Raji (cell line): Measurements from ENCODE around the gene SLC7A4.

Experiments
- POLR2A ChIP-seq: IDR thresholded peaks from 2 replicates; pipeline ENCODE4 v1.6.1; 2011; ENCODE audit warnings: low read depth, low read length, control low read depth; ENCODE audit not compliant: insufficient read depth

Gene SLC7A4

DNA sequence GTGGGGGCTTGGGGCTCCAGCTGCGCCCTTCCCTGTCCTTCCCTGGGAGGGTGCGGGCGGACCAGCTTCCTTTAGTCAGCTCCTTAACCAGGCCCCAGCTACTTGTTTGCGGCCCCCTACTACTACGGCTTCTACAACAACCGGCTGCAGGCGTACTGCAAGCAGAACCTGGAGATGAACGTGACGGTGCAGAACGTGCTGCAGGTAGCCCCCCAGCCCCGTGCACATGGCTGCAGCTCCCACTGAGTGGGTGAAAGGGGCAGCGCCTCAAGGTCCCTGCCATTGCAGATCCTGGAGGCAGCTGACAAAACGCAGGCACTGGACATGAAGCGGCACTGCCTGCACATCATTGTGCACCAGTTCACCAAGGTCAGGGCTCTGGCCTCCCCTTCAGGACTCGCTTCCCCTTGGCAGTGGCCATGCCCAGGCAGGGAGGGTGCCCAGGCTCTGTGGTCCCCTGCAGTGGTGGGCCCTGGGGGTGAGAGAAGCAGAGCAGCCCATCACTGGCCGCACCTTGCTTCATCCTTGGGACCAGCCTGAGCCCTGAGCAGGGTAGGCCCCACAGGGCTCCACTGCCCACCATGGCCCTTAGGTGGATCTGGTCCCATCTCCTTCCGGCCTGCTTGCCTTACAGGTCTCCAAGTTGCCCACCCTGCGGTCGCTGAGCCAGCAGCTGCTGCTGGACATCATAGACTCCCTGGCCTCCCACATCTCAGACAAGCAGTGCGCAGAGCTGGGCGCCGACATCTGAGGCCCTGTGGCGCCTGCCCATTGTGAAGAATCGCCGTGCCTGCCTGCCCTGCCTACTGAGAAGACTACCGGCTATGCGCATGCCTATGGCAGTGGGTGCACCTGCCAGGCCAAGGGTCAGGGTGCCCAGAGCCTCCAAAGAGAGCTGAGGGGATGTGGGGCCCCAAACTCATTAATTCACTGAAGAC lies 35.5 kb downstream of the SLC7A4 start:
- TF ChIP-seq POLR2A, result no peak; the same call in 1 of the 2 replicates

DNA sequence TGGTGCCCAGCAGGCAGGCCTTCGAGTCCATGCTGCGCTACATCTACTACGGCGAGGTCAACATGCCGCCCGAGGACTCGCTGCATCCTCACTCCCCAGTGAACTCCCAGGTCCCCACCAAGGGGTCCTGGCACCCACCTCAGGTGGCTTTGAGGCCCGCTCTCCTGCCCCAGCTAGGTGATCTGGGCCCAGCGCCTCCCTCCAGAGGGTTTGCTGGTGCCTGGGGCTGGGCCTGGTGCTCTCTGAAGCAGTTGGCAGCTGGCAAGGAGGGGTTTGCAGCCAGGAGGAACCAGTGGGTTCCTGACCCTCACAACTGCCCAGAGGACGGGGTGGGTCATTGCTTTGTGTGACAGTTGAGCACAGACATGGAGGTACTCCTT lies 36.3 kb downstream of the SLC7A4 start:
- no peak for TF ChIP-seq POLR2A

DNA sequence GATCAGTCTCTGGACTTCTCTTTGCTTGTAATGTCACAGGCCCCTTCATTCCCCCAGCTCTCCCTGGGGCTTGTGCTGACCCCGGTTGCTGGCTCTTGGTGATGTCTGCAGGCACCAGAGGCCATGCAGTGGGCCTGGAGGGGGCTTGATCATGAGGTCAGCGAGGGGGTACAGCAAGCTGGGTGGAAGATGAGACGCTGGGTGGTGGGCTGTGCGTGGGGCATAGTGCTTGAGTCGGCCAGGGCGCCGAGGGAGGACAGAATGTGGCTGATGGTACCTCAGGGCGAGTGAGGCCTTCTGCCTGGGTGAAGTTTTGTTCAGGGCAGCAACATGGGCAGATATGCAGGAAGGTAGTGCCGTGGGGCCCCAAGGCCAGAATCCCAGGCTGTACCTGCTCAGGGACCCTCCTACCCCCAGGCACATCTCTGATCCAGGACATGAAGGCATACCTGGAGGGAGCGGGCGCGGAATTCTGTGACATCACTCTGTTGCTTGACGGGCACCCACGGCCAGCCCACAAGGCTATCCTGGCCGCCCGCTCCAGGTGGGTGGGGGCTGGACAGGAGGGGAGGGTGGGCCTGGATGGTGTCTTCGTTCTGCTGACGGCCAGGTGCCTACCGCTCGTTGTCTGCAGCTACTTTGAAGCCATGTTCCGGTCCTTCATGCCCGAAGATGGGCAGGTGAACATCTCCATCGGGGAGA lies 36.9 kb downstream of the SLC7A4 start:
- TF ChIP-seq POLR2A, result 0 out of 2 replicates have a peak, but pooled peaks have one; percentile 5

DNA sequence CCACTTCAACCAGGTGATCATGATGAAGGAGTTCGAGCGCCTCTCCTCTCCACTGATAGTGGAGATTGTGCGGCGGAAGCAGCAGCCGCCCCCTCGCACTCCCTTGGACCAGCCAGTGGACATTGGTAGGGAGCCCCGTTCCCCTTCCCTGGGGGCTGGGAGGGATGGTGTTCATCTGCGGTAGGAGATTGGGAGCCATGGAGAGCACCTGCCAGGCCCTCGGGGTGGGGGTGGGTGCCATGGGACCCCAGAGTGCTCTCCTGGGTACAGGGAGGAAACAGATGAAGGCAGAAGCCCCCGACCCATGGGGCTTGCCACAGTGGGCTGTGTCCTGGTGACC lies 37.5 kb downstream of the SLC7A4 start:
- TF ChIP-seq POLR2A, result no peak

DNA sequence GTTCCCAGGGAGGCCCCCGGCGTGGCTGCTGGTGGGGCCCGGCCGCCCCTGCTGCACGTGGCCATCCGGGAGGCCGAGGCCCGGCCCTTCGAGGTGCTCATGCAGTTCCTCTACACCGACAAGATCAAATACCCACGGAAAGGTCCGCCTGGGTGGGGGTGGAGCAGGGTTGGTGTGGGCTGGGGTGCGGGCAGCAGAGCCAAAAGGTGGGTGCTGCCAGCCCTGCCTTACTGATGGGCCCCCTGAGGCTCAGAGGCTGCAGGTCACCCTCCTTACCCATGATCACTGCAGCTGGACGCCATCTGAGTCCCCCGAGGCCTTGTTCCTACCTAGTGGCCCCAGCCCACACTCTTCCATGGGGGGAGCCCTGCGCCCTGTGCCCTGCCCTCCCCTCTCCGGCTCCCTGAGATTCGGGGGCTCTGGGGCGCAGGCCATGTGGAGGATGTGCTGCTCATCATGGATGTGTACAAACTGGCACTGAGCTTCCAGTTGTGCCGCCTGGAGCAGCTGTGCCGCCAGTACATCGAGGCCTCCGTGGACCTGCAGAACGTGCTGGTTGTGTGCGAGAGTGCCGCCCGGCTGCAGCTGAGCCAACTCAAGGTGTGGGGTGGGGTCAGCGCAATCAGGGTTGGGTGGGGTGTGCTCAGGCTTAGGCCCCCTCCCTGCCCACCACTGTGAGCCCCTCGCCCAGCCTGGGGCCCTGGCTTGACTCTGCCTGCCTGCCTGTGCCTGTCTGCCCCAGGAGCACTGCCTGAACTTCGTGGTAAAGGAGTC lies 38.0 kb downstream of the SLC7A4 start:
- no peak for TF ChIP-seq POLR2A

GRCh38 chr22:20993304-20994127 lies 38.8 kb downstream of the SLC7A4 start:
- no peak for TF ChIP-seq POLR2A

DNA sequence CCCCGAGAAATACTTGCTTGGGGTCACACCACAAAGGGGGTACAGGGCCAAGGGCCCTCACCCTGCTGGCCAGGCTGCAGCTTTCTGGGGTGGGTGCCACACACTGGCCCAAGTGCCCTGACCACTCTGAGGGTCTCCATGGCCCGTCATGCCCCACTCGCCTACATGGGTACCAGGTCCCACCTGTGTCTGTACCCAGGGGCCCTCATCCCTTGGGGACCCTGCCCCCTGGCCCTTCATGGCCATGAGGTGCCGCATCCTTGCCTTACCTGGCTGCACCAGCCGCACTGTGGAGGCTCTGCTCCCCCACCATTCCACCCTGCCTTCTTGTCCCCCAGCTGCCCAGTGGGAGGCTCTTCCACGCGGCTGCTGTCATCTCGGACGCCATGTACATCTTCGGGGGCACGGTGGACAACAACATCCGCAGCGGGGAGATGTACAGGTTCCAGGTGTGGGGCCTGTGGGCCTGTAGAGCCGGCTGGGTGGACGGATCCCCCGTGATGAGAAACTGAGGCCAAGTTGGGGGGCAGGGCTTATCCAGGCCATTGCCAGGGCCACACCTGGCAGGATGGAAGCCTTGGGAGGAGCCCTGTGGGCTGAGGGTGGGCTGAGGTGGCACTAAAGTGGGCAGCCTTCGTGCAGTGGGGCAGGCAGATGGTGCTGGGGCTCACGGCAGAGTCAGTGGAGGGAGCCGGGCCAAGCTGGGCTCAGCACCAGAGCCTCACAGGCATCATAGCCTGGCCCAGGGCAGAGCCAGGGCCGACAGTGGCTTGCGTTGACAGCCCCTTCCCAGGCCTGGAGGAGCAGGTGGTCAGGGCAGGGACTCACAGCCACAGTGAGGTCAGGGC lies 39.7 kb downstream of the SLC7A4 start:
- TF ChIP-seq POLR2A, result no peak

DNA sequence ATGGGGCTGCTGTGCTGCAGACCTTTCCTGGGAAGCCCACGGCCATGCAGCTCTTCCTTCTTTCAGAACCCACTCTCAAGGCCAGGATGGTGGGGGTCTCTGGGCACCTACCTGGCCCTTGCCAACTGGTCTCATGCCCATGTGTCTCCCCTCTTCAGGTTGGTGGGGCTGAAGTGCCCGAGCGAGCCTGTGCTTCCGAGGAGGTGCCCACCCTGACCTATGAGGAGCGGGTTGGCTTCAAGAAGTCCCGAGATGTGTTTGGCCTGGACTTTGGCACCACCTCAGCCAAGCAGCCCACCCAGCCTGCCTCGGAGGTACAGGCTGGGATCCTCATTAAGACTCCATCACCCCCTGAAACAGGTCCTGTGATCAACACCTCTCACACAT lies 40.3 kb downstream of the SLC7A4 start:
- no peak for TF ChIP-seq POLR2A

GRCh38 chr22:20991252-20992055 lies 40.9 kb downstream of the SLC7A4 start:
- no peak for TF ChIP-seq POLR2A

- no peak for TF ChIP-seq POLR2A
These were observed 41.9 kb downstream of the SLC7A4 start for GRCh38 chr22:20990184-20991180.

DNA sequence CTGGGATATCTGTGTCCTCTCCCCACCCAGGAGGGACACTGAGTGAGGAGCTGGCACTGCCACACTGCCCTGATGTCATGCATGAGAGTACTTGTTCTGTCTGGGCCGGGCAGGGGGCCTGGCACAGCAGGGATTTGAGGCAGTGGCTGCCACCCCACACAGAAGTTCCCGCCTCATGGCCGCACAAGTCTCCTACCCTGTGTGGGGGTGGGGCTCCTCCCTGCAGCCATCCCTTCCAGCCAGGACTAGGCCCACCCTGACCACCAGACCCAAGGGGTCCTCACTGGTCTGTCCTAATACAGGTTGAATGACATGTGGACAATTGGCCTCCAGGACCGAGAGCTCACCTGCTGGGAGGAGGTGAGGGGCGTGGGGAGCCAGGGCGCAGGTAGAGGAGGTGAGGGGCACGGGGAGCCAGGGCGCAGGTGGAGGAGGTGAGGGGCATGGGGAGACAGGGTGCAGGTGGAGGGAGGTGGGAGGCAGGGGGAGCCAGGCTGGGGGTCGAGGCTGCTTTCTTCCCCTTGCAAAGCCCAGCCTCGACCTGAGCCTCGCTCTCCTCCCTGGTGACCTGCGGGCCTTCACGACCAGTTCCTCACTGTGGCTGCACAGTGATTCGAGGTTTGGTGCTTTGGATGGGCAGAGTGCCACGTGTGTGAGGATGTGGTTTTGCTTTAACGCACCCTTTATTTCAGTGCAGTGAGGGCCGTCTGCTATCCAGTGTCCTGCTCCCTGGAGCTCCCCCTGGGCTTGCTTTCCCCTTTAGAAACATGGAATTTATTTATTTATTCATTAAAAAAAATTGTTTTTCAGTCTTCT lies 42.8 kb downstream of the SLC7A4 start:
- TF ChIP-seq POLR2A, result no peak
